GM18951 (cell line): ENCODE results near the gene SLC17A2.

Experiments used
- POLR2A ChIP-seq: IDR thresholded peaks from 4 replicates; pipeline ENCODE4 v1.6.1; 2011; ENCODE audit warnings: mild to moderate bottlenecking; ENCODE audit not compliant: insufficient read length, insufficient read depth; ENCODE audit errors: extremely low read depth
- in situ Hi-C: fragments of 300-500 bp; cut with MboI; formaldehyde crosslinking; loops from one replicate; pipeline ENCODE4 v1.12.0; 2022; ENCODE audit warnings: low sequenced_read_pairs, mixed read lengths, inconsistent platforms; ENCODE audit not compliant: unreplicated experiment

The SLC17A2 gene

GRCh38 chr6:25944688-25945574 is 14.4 kb upstream of the SLC17A2 start:
- no peak for TF ChIP-seq POLR2A

GRCh38 chr6:25943887-25944286 is 13.4 kb upstream of the SLC17A2 start:
- no peak for TF ChIP-seq POLR2A
- in situ Hi-C loops: loop anchor here (25.0 kb wide), 1 partner anchor 707 kb away; no protein-coding TSS in a partner anchor

More at GRCh38 chr6:25944688-25945574, 14.4 kb upstream of the SLC17A2 start:
- in situ Hi-C loops: loop anchor here (25.0 kb wide), 1 partner anchor 708 kb away; no protein-coding TSS in a partner anchor

GRCh38 chr6:25942561-25943147 is 12.2 kb upstream of the SLC17A2 start:
- no peak for TF ChIP-seq POLR2A

GRCh38 chr6:25939593-25939992 is 9.1 kb upstream of the SLC17A2 start:
- TF ChIP-seq POLR2A: no peak
- in situ Hi-C loops: loop anchor here (25.0 kb wide), 1 partner anchor 702 kb away; no protein-coding TSS in a partner anchor

More at GRCh38 chr6:25942561-25943147, 12.2 kb upstream of the SLC17A2 start:
- in situ Hi-C loops: loop anchor here (25.0 kb wide), 1 partner anchor 705 kb away; no protein-coding TSS in a partner anchor

- in situ Hi-C loops: loop anchor here (25.0 kb wide), 1 partner anchor 699 kb away; no protein-coding TSS in a partner anchor
- no peak for TF ChIP-seq POLR2A
Measured at GRCh38 chr6:25935953-25936352, 5.5 kb upstream of the SLC17A2 start.

- in situ Hi-C loops: loop anchor here (25.0 kb wide), 1 partner anchor 698 kb away; no protein-coding TSS in a partner anchor
- TF ChIP-seq POLR2A: no peak
Measured at GRCh38 chr6:25934735-25935313, 4.3 kb upstream of the SLC17A2 start.

- in situ Hi-C loops: loop anchor here (25.0 kb wide), 1 partner anchor 697 kb away; no protein-coding TSS in a partner anchor
- no peak for TF ChIP-seq POLR2A
Measured at GRCh38 chr6:25934156-25934555, 3.7 kb upstream of the SLC17A2 start.

- in situ Hi-C loops: loop anchor here (25.0 kb wide), 1 partner anchor 694 kb away; no protein-coding TSS in a partner anchor
- no peak for TF ChIP-seq POLR2A
Measured at GRCh38 chr6:25931411-25931709, 869 bp upstream of the SLC17A2 start.

- in situ Hi-C loops: loop anchor here (25.0 kb wide), 1 partner anchor 692 kb away; no protein-coding TSS in a partner anchor
Measured at GRCh38 chr6:25929785-25930184, 706 bp downstream of the SLC17A2 start.

GRCh38 chr6:25928562-25929324 is 1.7 kb downstream of the SLC17A2 start:
- no peak for TF ChIP-seq POLR2A
- in situ Hi-C loops: loop anchor here (25.0 kb wide), 1 partner anchor 691 kb away; no protein-coding TSS in a partner anchor

GRCh38 chr6:25927756-25928216 is 2.7 kb downstream of the SLC17A2 start:
- no peak for TF ChIP-seq POLR2A
- in situ Hi-C loops: loop anchor here (25.0 kb wide), 1 partner anchor 690 kb away; no protein-coding TSS in a partner anchor

GRCh38 chr6:25927178-25927577 is 3.3 kb downstream of the SLC17A2 start:
- in situ Hi-C loops: loop anchor here (25.0 kb wide), 1 partner anchor 690 kb away; no protein-coding TSS in a partner anchor
- no peak for TF ChIP-seq POLR2A
